Erythroblast (primary cell): ENCODE results near the gene USP26.

Source experiments
- GATA1 ChIP-seq: IDR thresholded peaks from 2 replicates; pipeline ENCODE4 v1.6.1; 2011; ENCODE audit warnings: low read depth, mild to moderate bottlenecking, control low read depth, low read length, moderate library complexity
- POLR2A ChIP-seq: IDR thresholded peaks from 2 replicates; pipeline ENCODE4 v1.6.1; 2011; ENCODE audit warnings: mild to moderate bottlenecking, low read length

- no peak for TF ChIP-seq POLR2A
- no peak for TF ChIP-seq GATA1
Observed at GRCh38 chrX:133005616-133006015, 91.3 kb downstream of the USP26 start.
